Adrenal gland (tissue), 12 donors: ENCODE measurements around the gene P2RY2. TPM values are rescaled to one million over a fixed set of nuclear protein-coding genes. Genes with fewer than 3 reads are reported as not detected.

Experiments used
- DNase-seq, 7 donors: peaks; one replicate each; pipeline ENCODE4 v3.0.0-alpha.2; 2019 to 2020
- H3K27ac ChIP-seq, 5 donors: fragments of 200-600 bp; sonication (generic) in 4 of 5; 1 replicate in 3 of 5; 2 replicates in 2 of 5; pipeline versions ENCODE4 v1.5.1 to v1.8.0; 2016 to 2020; ENCODE audit warnings: mild to moderate bottlenecking in 1 of 5
- H3K27me3 ChIP-seq: fragments of 200-600 bp; 2 replicates; pipeline ENCODE4 v1.8.0; 2021
- H3K36me3 ChIP-seq, 2 donors: fragments of 200-600 bp; replicated peaks in 1 of 2; 1 replicate in 1 of 2; 2 replicates in 1 of 2; pipeline versions ENCODE4 v1.5.1 to v1.8.0; 2018 to 2022
- H3K4me1 ChIP-seq, 2 donors: fragments of 200-600 bp; replicated peaks in 1 of 2; 1 replicate in 1 of 2; 2 replicates in 1 of 2; pipeline versions ENCODE4 v1.5.1 to v1.8.0; 2018 to 2021
- H3K4me3 ChIP-seq, 4 donors: fragments of 200-600 bp; sonication (generic) in 3 of 4; one replicate each; pipeline ENCODE4 v1.5.1; 2016 to 2018
- H3K9me3 ChIP-seq, 3 donors: fragments of 200-600 bp; sonication (generic) in 1 of 3; replicated peaks in 1 of 3; 1 replicate in 2 of 3; 2 replicates in 1 of 3; pipeline versions ENCODE4 v1.5.1 to v1.8.0; 2016 to 2021
- CTCF ChIP-seq, 6 experiments: fragments of 450-650 bp in 4 of 6; fragments of 200-600 bp in 2 of 6; sonication (generic) in 1 of 6; IDR thresholded peaks; 1 replicate in 5 of 6; 2 replicates in 1 of 6; pipeline versions ENCODE4 v1.5.1 to v1.8.0; 2016 to 2021; ENCODE audit warnings: antibody characterized with exemption in 6 of 6, mild to moderate bottlenecking in 2 of 6, moderate library complexity in 1 of 6
- POLR2A ChIP-seq, 2 donors: fragments of 450-650 bp; IDR thresholded peaks; one replicate each; pipeline ENCODE4 v1.6.1; 2017; ENCODE audit warnings: antibody characterized with exemption in 2 of 2, mild to moderate bottlenecking in 2 of 2, moderate library complexity in 1 of 2
- WGBS, 4 donors: extraction: QIAGEN DNeasy Blood & Tissue Kit in 2 of 4; methylation state at CpG; one replicate each; pipeline versions ENCODE4 v1.1.5 to v1.1.7; 2013 to 2017; 5-methylcytosine and 5-hydroxymethylcytosine counted together
- intact Hi-C, 2 donors: fragments of 100-400 bp; cut with DNase I; formaldehyde crosslinking; loops; one replicate each; pipeline versions ENCODE4 v1.14.1 to v1.15.0; 2022 to 2023
- polyA plus RNA-seq, 3 donors: library from polyadenylated mRNA; stranded (reverse); fragments of 200-250 nt in 2 of 3; fragments of 350-450 nt in 1 of 3; fragmentation: Illumina TruSeq in 1 of 3; extraction: RNeasy Lipid Tissue Mini Kit (QIAGEN cat#74804) in 1 of 3; gene quantifications; one replicate each; pipeline ENCODE4 v1.2.3, GENCODE V29; 2013 to 2014
- total RNA-seq, 9 donors: library from RNA; depleted of rRNA in 4 of 9; stranded (reverse); fragments of >200 nt in 4 of 9; fragments of 120-200 nt in 1 of 9; fragmentation: NEBNext Ultra II Directional in 1 of 9; extraction: Animal tissue kit (Norgen Biotek cat#: 25700) in 1 of 9; gene quantifications; one replicate each; pipeline versions ENCODE4 v1.1.0 to v1.2.4, GENCODE V29; 2013 to 2023
- donor health status: healthy with polysubstance abuse.
- donor health status: Bipolar disorder and iron deficiency.
- donor health status: DM: yes; HTN: yes; CAD: no.
- donor health status: DM: no; HTN: no; CAD: no.
- donor health status: DM: no; HTN: no; CAD: no.
- donor health status: DM: yes; HTN: yes; CAD: no.

Gene P2RY2
- total and polyA plus RNA-seq, 12 donors: 1.3 to 51.6 (median 7.6) TPM

- Histone ChIP-seq H3K27ac (peak overlapping the region in 2 of 5 donors; percentile 68 to 82), H3K9me3 (no peaks in the 10 kb centered on the region), H3K27me3 (no peaks in the 10 kb centered on the region), H3K4me1 (peaks cover 0 to 11% of the 10 kb centered on the region in 2 donors), H3K36me3 (no peaks in the 10 kb centered on the region), H3K4me3 (no peak overlapping the region)
- intact Hi-C loops: no loop called here
- TF ChIP-seq POLR2A (IDR thresholded peaks at IDR 0.05): no peak
- TF ChIP-seq CTCF (IDR thresholded peaks at IDR 0.05): no peak
- 86 to 97% (median 94%) methylated on average over 5 to 7 of the region's 7 CpGs for WGBS, 4 donors
- DNase-seq: peak in 3 of 7 donors; percentile 12 to 42 (median 14)
These were observed 40.3 kb downstream of the P2RY2 start for GRCh38 chr11:73258104-73259035.

GRCh38 chr11:73259406-73260126, 41.5 kb downstream of the P2RY2 start:
- no peak for TF ChIP-seq CTCF (IDR thresholded peaks at IDR 0.05)
- no peak for TF ChIP-seq POLR2A (IDR thresholded peaks at IDR 0.05)
- Histone ChIP-seq H3K4me3 (no peak overlapping the region), H3K27me3 (peaks cover 6% of the 10 kb centered on the region), H3K9me3 (no peaks in the 10 kb centered on the region), H3K36me3 (no peaks in the 10 kb centered on the region), H3K27ac (no peak overlapping the region), H3K4me1 (peaks cover 0 to 11% of the 10 kb centered on the region in 2 donors)
- intact Hi-C loops: no loop called here
- WGBS, 4 donors: 75 to 83% (median 81%) methylated on average over 3 of the region's 3 CpGs
- peak in 3 of 7 donors; percentile 11 to 42 (median 13) for DNase-seq

- no peak for TF ChIP-seq POLR2A (IDR thresholded peaks at IDR 0.05)
- TF ChIP-seq CTCF (IDR thresholded peaks at IDR 0.05): no peak
- intact Hi-C loops: no loop called here
- peaks cover 10% of the 10 kb centered on the region for H3K27me3 ChIP-seq
- H3K36me3 ChIP-seq: no peaks in the 10 kb centered on the region
- no peaks in the 10 kb centered on the region for H3K9me3 ChIP-seq
- peak in 1 of 7 donors; percentile 15 for DNase-seq
- peaks cover 0 to 11% of the 10 kb centered on the region in 2 donors for H3K4me1 ChIP-seq
- no peak overlapping the region for H3K4me3 ChIP-seq
- H3K27ac ChIP-seq: no peak overlapping the region
These were observed 42.0 kb downstream of the P2RY2 start for GRCh38 chr11:73260127-73260457.

- TF ChIP-seq CTCF (IDR thresholded peaks at IDR 0.05) (no peak), POLR2A (IDR thresholded peaks at IDR 0.05) (no peak)
- WGBS, 4 donors: 51 to 59% (median 53%) methylated on average over 5 of the region's 5 CpGs
- no peak overlapping the region for H3K4me3 ChIP-seq
- intact Hi-C loops: no loop called here
- peaks cover 10% of the 10 kb centered on the region for H3K27me3 ChIP-seq
- peaks cover 0 to 4% of the 10 kb centered on the region in 2 donors for H3K4me1 ChIP-seq
- H3K9me3 ChIP-seq: no peaks in the 10 kb centered on the region
- H3K36me3 ChIP-seq: no peaks in the 10 kb centered on the region
- peak in 5 of 7 donors; percentile 15 to 66 (median 45) for DNase-seq
- H3K27ac ChIP-seq: no peak overlapping the region
These were observed 44.9 kb downstream of the P2RY2 start for GRCh38 chr11:73262851-73263495.
